ENCODE data around the gene CHRM5. TPM values are rescaled to one million over a fixed set of nuclear protein-coding genes. Genes with fewer than 3 reads are reported as not detected.

Gene CHRM5
- total and polyA plus RNA-seq, 2 donors (not counting 3 experiments of a cell fraction or from before 2014, with no cell fraction given) = 0.03 TPM; not detected in 1

DNA sequence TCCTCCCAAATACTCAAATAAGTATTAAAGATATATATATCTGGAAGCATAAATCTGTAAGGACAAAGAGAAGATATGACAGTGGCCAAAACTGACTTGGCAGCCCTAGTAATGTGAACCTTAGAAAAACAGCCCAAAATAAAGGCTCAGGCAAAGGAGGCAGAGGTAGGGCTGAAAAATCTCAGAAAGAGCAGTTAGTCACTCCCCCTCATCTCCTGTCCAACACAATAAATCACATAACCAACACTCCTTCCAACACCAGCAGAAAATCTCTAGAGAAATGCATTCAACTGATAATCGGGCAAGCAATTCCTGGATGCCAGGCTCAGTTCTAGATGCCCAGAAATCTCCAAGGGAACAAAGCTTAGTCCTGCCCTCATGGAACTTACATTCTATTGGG is 22.1 kb upstream of the CHRM5 start:
- ChIA-PET POLR2A (no interaction called here), CTCF (interaction anchor here (1.4 kb wide), 1 partner anchor 18 kb away, joined by 3 read pairs; no protein-coding TSS in a partner anchor)
- dilution Hi-C loops (cut with MboI; ENCODE audit: extremely low pct_ligation_motif_present, low sequenced_read_pairs) = no loop called here
- DNase-seq (ENCODE audit: low read depth, low spot score) (no peak), FAIRE-seq (no peak)
- Histone ChIP-seq H3K36me3 (ENCODE audit: control insufficient read depth in 2 of 2, extremely low read depth in 1 of 2, insufficient read depth in 2 of 2, low read length in 2 of 2) (no peaks in the 10 kb centered on the region), H3K9me1 (replicated peaks; ENCODE audit: control insufficient read depth, extremely low read depth, insufficient read depth, low read length) (no peaks in the 10 kb centered on the region), H3K4me2 (ENCODE audit: insufficient read depth, low read length) (no peak overlapping the region), H2AFZ (ENCODE audit: low read depth, low read length) (no peak overlapping the region), H3K79me2 (ENCODE audit: control insufficient read depth, insufficient read depth, low read length) (no peaks in the 10 kb centered on the region), H3K27ac (ENCODE audit: insufficient read depth, low read depth, low read length) (no peak overlapping the region), H3K4me3 (replicated peaks in 1 of 3; ENCODE audit: insufficient read depth in 1 of 3, low read depth in 1 of 3, low read length in 3 of 3) (no peak overlapping the region), H3K4me1 (ENCODE audit: control insufficient read depth, extremely low read depth, insufficient read depth, low read length) (no peaks in the 10 kb centered on the region), H3K9ac (replicated peaks; ENCODE audit: extremely low read depth, insufficient read depth, low read length) (no peak overlapping the region), H3K27me3 (ENCODE audit: control insufficient read depth in 2 of 2, insufficient read depth in 2 of 2, low read length in 2 of 2) (no peaks in the 10 kb centered on the region), H3K9me3 (replicated peaks; ENCODE audit: control insufficient read depth, insufficient read depth, low read length) (no peaks in the 10 kb centered on the region), H4K20me1 (replicated peaks; ENCODE audit: control insufficient read depth, extremely low read depth, insufficient read depth, low read length) (no peaks in the 10 kb centered on the region)
- TF ChIP-seq MYC (IDR thresholded peaks at IDR 0.05; ENCODE audit: low read depth, low read length) (no peak), EZH2 (IDR thresholded peaks at IDR 0.05; ENCODE audit: borderline replicate concordance, low read depth, low read length, severe bottlenecking) (no peak), POLR2AphosphoS5 (IDR thresholded peaks at IDR 0.05; ENCODE audit: insufficient read depth, low read depth, low read length) (no peak), POLR2A (IDR thresholded peaks at IDR 0.05; ENCODE audit: low read depth, low read length) (no peak), JUN (IDR thresholded peaks at IDR 0.05; ENCODE audit: borderline replicate concordance, insufficient read depth, insufficient read length, low read depth) (no peak), GATA2 (IDR thresholded peaks at IDR 0.05; ENCODE audit: insufficient read depth, insufficient read length, low read depth, low read length) (no peak), FOS (IDR thresholded peaks at IDR 0.05; ENCODE audit: borderline replicate concordance, insufficient read depth, low read length) (no peak)
- TF ChIP-seq, protein P1, sequence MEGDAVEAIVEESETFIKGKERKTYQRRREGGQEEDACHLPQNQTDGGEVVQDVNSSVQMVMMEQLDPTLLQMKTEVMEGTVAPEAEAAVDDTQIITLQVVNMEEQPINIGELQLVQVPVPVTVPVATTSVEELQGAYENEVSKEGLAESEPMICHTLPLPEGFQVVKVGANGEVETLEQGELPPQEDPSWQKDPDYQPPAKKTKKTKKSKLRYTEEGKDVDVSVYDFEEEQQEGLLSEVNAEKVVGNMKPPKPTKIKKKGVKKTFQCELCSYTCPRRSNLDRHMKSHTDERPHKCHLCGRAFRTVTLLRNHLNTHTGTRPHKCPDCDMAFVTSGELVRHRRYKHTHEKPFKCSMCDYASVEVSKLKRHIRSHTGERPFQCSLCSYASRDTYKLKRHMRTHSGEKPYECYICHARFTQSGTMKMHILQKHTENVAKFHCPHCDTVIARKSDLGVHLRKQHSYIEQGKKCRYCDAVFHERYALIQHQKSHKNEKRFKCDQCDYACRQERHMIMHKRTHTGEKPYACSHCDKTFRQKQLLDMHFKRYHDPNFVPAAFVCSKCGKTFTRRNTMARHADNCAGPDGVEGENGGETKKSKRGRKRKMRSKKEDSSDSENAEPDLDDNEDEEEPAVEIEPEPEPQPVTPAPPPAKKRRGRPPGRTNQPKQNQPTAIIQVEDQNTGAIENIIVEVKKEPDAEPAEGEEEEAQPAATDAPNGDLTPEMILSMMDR (IDR thresholded peaks at IDR 0.05; ENCODE audit: extremely low read depth in 1 of 2, insufficient read depth in 1 of 2, low read depth in 1 of 2, low read length in 2 of 2) = no peak
- TF ChIP-seq, protein P2, sequence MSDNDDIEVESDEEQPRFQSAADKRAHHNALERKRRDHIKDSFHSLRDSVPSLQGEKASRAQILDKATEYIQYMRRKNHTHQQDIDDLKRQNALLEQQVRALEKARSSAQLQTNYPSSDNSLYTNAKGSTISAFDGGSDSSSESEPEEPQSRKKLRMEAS (IDR thresholded peaks at IDR 0.05; ENCODE audit: insufficient read depth, insufficient read length) = no peak
- intact Hi-C loops (cut with micrococcal nuclease) = no loop called here
- BruUV-seq (replicated peaks) = no TSS peak

All from endothelial cell of umbilical vein (primary cell).